ENCODE measurements around the gene DPYD.

DNA sequence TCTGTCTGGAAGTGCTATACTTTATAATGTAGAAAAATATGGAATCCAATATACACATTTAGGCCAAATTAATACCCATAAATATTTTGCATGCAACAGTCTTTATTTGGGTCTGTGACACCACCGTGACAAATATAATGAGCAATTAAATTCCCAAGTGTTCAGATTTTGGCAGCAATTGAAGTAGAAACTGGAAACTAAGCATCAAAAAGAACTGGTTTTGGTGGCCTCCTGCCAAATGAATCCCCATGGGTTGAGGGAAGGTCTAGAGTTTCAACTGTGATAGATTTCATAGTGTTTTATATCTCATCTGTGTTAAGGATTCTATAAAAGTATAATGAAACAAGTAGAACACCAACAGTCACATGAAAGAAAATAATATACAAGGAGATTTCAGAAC is 88.4 kb downstream of the DPYD start:
- TF ChIP-seq, protein P1, sequence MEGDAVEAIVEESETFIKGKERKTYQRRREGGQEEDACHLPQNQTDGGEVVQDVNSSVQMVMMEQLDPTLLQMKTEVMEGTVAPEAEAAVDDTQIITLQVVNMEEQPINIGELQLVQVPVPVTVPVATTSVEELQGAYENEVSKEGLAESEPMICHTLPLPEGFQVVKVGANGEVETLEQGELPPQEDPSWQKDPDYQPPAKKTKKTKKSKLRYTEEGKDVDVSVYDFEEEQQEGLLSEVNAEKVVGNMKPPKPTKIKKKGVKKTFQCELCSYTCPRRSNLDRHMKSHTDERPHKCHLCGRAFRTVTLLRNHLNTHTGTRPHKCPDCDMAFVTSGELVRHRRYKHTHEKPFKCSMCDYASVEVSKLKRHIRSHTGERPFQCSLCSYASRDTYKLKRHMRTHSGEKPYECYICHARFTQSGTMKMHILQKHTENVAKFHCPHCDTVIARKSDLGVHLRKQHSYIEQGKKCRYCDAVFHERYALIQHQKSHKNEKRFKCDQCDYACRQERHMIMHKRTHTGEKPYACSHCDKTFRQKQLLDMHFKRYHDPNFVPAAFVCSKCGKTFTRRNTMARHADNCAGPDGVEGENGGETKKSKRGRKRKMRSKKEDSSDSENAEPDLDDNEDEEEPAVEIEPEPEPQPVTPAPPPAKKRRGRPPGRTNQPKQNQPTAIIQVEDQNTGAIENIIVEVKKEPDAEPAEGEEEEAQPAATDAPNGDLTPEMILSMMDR (IDR thresholded peaks at IDR 0.05; ENCODE audit: low read length), result no peak
- no peak for TF ChIP-seq EZH2 (optimal IDR thresholded peaks at IDR 0.05; ENCODE audit: low read depth, low read length)
